HFF-Myc (cell line): ENCODE results near the gene LYST.
"Not testable (repeated sequence)": the region's sequence is repeated elsewhere in the genome, so short reads cannot be mapped to it uniquely, and the experiment has no call there.

Experiments
- DNase-seq: peaks from one replicate; pipeline ENCODE4 v3.0.0-alpha.2; 2011; ENCODE audit warnings: low read depth; ENCODE audit errors: extremely low read depth
- H3K4me3 ChIP-seq: replicated peaks from 2 replicates; pipeline ENCODE4 v1.5.1; 2011; ENCODE audit warnings: low read depth, mild to moderate bottlenecking, control low read depth, low read length
- TF ChIP-seq, protein P1 (sequence below): IDR thresholded peaks from 2 replicates; pipeline ENCODE4 v1.5.1; 2012; ENCODE audit warnings: mild to moderate bottlenecking, low read depth, low read length, control low read depth; ENCODE audit errors: missing control alignments

The LYST gene

DNA sequence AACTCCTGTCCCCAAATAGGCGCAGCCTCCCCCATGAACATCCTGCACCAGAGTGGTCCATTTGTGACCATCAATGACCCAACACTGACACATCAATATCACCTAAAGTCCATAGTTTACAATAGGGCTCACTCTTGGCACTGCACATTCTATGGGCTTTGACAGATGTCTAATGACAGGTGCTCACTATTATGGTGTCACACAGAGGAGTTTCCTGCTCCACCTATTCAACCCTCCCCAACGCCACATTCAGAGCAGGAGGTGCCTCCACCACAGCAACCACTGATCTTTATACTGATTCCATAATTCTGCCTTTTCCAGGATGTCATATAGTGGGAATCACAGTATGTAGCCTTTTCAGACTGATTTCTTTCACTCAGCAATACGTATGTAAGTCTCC is 241.4 kb downstream of the LYST start:
- TF ChIP-seq, protein P1, sequence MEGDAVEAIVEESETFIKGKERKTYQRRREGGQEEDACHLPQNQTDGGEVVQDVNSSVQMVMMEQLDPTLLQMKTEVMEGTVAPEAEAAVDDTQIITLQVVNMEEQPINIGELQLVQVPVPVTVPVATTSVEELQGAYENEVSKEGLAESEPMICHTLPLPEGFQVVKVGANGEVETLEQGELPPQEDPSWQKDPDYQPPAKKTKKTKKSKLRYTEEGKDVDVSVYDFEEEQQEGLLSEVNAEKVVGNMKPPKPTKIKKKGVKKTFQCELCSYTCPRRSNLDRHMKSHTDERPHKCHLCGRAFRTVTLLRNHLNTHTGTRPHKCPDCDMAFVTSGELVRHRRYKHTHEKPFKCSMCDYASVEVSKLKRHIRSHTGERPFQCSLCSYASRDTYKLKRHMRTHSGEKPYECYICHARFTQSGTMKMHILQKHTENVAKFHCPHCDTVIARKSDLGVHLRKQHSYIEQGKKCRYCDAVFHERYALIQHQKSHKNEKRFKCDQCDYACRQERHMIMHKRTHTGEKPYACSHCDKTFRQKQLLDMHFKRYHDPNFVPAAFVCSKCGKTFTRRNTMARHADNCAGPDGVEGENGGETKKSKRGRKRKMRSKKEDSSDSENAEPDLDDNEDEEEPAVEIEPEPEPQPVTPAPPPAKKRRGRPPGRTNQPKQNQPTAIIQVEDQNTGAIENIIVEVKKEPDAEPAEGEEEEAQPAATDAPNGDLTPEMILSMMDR = no peak
- no peak overlapping the region for H3K4me3 ChIP-seq
- DNase-seq = no peak

DNA sequence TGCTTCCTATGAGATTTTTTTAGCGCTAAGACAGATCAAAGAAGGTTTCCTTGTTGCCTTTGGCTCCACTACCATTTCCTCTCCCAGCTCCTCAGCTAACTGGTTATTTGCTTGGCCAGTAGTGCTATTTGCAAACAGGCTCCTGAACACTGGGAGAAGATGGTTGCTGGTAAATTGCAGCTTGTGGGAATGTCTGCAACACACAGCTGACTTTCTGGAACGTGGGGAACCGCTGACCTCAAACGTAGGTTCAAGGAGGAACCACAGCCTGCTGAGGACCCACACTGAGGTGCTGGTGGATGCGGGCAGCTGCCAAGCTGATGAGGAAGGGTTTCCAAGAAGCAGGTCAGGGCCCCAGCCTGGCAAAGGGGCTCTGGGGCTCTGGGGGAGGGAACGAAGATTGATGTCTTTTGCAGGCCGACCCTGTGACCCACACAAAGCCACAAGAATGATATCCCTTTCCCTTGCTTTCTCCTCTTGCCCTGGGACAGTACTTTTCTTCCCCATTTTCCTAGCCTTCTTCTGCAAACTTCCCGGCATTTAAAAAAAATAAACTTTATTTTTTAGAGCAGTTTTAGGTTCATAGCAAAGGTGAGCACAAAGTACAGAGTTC is 241.9 kb downstream of the LYST start:
- no peak overlapping the region for H3K4me3 ChIP-seq
- DNase-seq = no peak
- TF ChIP-seq, protein P1 = no peak

DNA sequence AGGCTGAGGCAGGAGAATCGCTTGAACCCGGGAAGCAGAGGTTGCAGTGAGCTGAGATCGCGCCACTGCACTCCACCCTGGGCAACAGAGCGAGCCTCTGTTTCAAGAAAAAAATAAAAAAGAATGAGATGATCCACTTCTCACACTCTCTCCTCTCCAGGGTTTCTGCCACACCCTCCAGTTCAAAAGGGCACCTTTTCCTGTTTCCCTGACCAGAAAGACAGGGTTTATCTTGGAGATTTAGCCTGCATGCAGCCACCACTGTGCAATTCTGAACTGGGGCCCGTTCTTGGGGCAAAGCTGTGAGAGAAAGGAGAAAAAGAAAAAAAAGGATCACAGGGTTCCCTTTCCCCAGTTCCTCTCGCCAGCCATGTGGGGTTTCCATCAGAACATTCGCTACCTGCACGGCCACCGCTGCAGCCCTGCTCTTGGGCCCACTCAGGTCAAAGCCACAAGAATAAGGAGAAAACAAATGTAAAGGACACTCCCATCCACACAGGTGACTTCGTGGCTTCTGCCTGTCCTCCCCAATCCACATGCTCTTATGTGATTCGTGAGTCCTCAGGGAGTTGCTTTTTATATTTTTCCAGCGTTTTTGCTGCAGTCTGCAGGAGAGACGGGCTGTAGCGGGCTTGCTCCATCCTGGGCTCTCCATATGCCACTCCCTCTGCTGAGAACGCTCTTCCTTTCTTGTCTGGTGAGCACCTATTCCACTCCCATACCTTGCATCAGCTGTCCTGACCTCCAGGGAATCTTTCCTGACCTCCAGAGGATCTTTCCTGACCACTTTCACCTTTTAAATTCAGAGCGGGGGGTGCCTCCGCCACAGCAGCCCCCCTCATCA is 243.5 kb downstream of the LYST start:
- DNase-seq = no peak
- H3K4me3 ChIP-seq = no peak overlapping the region
- TF ChIP-seq, protein P1 = no peak

DNA sequence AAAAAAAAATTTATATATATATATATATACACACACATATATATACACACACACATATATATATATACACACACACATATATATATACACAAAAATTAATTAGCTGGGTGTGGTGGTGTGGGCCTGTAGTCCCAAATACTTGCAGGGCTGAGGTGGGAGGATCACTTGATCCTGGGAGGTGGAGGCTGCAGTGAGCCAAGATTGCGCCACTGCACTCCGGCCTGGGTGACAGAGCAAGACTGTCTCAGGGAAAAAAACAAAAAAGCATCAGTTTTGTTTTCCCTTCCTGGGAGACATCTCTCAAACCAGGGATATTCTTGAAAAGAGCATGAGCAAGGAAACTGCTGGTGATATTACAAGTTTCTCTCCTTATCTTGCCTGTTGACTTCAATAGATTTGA is 247.6 kb downstream of the LYST start:
- H3K4me3 ChIP-seq, DNase-seq: not testable (repeated sequence)

DNA sequence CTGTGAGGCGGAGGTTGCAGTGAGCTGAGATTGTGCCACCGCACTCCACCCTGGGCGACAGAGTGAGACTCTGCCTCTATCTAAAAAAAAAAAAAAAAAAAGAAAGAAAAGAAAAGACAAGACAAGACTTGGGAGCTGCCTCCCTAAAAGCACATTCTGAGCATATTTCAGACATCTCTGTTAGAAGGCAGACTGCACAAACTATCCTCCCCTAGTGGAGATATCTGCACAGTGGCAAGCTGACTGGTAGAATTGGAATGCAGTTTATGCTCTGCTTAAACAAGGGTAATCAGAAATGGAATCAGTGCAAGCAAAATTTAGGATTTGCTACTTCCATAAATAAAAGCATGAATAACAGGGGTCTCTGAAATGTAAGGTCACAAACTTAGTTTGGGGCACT is 248.9 kb downstream of the LYST start:
- peak; percentile 10 for DNase-seq
- TF ChIP-seq, protein P1 = peak; percentile 33
- H3K4me3 ChIP-seq = no peak overlapping the region

DNA sequence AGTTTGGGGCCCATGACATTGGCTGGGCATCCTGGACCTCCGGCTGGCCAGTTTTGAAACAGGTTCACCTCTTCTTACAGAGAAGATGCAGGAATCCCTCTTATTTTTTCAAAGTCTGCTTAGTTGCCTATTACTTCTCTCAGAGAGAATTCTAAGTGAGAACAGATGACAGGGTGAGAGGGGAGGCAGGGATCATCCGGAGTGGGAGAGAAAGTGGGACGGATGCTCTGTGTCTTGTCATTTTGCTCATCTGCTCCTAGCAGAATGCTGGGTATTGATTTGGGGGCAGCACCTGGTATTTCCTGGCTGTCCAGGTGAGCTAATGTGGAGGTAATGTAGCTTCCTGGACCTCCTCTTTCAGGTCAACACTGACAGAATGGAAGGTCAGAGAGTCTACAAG is 249.6 kb downstream of the LYST start:
- TF ChIP-seq, protein P1 = no peak
- DNase-seq = no peak
- H3K4me3 ChIP-seq = no peak overlapping the region

DNA sequence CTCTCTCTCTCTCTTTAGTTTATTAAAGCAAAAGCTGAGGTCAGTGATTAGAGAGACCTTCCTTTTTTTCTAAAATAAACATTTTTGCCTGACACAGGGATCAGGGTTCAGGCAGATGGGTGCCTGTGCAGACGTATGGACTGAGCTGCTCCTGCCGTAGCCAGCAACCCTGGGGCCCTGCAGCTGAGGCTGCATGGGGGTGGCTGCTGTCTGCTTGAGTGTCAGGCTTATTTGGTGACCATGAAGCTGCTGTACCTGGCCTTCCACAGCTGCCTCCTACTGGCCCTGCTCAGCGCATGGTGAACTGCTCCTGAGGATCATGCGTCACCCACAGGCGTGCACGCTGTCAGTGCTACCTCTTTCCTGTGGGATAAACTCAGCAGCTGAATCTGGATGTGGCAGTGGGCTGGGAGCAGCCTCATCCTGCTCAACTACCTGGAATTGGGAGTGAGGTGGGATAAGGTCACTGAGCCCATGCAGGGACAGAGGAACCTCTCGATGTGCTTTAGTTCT is 252.2 kb downstream of the LYST start:
- no peak overlapping the region for H3K4me3 ChIP-seq
- TF ChIP-seq, protein P1 = no peak
- DNase-seq = no peak
